Posterior cingulate gyrus (tissue), 11 donors: ENCODE data around the gene EYS.

ENCODE experiments used
- DNase-seq, 10 donors: peaks; one replicate each; pipeline versions ENCODE4 v3.0.0 to v3.0.0-alpha.2; 2020 to 2021; ENCODE audit warnings: mixed read lengths in 3 of 10
- intact Hi-C: fragments of 100-400 bp; cut with DNase I; formaldehyde crosslinking; loops from one replicate; pipeline ENCODE4 v1.15.1; 2023

The EYS gene

DNA sequence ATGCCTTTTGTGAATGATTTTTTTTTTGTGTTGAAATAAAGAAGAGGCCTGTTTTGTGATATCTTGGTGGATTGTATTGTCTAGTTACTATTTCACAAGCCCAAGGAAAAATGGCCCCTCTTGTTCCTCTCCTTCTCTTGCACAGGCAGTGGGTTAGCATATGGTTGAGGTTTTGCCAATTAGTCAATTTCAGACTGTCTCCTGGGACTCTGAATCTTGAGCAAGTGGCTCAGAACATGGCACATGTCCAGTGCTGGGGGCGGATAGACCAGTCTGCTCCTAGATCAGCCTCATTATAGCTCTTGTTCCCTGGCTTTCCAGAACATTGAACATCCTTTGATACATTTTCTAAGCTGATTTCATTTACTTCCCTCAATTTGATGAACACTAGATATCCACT lies 1482.2 kb downstream of the EYS start:
- intact Hi-C loops, result no loop called here
- peak in 4 of 10 donors; percentile 14 to 82 (median 60) for DNase-seq

DNA sequence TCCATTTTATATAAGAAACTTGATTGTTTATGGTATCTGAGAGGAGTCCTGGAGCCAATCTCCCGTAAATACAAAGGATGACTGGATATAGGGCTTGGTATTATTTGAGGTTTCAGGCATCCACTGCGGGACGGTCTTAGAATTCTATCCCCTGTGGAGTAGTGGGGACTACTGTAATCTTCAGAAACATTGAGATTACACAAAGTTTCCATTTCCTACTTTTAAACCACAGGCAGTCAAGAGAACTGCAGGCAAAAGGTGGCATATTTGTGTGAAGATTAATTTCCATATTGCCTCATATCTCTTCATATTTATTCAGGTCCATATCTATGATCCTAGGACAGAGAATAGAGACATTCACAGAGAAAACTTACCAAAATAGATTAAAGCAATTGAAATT lies 1485.2 kb downstream of the EYS start:
- DNase-seq, result no peak
- intact Hi-C loops, result no loop called here

DNA sequence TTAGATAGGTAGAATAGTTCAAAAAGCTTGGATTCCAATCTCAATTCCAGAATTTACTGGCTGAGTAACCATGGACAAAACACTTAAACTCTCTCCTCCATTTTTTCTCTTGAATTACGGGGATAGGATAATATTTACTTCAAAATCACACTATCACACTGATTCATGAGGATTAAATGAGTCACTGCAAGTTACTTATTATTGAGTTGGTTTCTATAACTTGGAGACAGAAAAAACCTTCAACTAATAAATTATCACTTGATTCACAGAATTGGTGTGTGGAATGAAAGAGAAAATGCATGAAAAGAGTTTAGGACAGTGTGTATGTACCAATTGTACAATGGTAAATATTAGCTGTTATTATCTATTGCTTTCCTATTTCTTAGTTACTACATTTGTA lies 1486.2 kb downstream of the EYS start:
- no peak for DNase-seq
- intact Hi-C loops, result no loop called here

DNA sequence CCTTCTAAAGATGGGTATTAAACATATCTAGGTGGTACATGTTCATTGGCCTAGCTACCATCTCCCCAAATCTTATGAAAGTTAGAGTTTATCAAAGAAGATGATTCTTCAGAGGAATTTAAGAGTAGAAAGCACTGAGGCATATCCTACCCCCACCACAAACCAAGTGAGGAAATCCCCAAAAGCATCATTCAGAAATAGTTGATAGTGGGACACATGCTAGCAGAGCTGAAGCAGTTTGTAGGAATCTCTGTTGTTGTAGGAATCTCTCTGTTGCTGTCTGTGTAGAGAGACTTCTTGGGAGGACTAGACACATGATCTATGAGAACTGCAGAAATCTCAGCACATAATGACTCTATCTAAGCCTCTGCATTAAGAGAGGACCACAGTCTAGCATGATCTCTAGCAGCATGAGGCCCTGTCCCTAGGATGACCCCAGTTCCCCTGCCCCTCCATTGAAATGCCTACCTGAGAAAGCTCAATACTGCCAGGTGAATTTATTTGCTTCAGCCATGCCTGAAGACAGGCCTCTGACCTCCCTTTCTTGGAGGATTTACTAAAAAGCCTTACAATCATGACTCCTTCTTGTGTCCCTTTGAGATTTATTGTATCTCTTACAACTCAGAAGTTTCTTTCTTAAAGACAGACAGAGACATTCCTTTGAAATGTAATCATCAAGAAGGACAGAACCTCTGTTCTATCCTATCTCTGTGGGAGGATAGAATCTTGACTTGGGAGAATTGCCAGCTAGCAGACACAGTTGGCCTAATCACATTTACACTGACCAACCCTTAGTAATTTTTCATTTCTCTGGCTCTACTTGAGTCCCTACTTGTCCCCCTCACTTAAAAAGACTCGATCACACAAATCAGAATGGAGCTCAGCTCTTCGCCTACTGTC lies 1489.1 kb downstream of the EYS start:
- no peak for DNase-seq
- intact Hi-C loops, result no loop called here

DNA sequence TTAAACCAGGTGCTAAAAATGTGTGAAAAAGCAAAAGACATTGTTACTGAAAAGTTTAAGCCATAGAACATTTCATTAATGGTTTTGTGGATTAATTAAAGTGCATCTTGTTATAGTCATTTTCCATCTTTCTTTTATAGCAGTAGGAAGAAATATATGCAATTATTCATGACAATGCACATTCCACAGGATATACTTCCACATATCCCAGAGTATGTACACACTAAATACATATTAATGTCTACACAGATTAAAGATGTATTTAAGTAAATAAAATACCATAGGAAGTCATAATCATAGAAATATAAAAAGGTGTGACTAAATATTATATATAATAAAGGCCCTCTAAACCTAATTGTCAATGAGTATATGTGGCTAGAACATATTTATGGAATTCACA lies 1492.7 kb downstream of the EYS start:
- no peak for DNase-seq
- intact Hi-C loops, result no loop called here

DNA sequence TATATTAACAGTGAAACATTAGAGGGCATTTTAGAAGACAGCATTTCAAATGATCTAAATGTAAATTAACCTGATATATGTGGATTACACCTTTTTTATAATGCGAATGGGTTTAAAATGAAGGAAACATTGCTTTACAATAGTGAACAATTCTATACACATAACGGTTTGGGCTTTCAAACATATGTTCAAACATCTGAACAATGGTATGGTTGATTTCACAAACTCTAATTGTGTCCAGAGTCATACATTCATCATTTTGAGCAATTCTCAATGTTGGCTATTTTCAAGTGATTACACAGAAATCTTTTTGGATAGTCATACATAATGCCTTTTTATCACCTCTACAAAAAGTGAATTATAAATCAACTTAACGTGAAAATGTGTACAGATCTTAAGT lies 1493.3 kb downstream of the EYS start:
- intact Hi-C loops, result no loop called here
- no peak for DNase-seq

DNA sequence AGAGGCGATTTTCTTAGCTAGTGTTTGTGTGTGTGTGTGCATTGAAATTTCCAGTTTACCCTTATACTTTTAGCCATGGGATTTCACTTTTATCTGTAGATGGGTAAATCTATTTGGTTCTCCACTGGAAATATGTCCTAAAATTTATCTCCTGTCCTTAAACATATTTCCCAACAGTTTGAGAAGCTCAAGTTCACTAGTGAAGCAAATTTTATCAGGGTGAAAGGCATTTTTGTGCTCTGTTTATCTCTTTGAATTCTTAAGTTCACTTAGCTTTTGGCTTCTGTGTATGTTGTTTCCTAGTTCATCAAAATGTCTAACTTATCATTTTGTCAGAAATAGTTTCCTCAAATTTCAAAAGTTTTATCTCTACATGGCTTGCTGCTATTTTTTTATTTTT lies 1509.8 kb downstream of the EYS start:
- intact Hi-C loops, result no loop called here

DNA sequence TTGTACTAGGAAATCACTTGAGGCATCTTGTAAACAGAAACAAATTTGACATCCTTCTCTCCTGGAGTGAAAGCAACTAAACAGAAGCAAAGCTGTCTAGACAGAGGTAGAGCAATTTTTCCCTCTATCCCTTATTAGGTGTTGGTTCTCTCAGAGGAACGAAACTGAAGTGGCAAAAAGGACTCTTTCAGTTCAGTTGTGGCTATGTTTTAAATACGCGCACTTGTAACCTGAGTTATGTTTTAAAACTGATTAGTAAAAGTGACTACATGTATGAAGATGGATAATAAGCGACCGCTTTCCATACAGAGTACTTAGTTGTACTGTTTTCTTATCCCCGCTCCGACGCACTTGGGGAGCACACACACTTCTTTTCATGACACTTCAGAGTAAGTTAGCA lies 1520.4 kb downstream of the EYS start:
- DNase-seq, result no peak
- intact Hi-C loops, result no loop called here

More for the DNA sequence above, 1509.8 kb downstream of the EYS start:
- no peak for DNase-seq

DNA sequence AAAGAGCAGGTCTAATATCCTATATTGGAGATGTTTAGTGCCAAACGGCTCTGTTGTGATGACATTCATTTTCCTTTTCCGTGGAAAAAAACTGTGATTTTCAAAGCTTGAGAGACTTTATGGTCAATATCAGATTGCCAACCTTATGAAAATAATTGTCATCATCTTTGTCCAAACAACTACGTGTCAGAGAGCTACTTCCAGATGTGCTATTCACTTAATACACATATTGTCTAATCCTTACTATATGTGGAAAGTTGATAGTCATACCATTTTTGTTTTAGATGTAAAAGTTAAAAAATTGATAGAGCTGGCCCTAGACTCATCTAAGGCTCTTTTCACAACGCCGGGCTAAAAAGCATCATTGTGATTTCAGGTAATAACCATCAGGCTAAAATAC lies 1521.4 kb downstream of the EYS start:
- intact Hi-C loops, result no loop called here
- DNase-seq, result no peak

DNA sequence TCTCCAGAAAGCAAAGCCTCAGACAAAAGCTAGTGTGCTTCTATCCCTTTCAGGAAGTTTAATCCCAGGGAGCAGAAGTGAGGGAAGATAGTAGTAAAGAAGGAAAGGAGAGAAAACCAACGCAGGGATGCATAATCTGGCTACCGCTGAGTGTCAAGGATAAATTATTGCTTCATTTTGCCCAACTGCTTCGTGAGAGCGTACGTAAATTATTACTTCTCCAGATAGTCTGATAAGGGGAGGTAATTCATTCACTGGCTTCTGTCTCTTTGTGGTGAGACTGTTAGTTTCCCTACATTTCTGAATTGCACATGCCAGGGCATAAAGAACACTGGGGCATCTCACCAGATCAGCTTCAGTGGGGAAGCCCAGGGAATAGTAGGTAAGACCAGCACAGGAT lies 1531.7 kb downstream of the EYS start:
- no peak for DNase-seq
- intact Hi-C loops, result no loop called here

DNA sequence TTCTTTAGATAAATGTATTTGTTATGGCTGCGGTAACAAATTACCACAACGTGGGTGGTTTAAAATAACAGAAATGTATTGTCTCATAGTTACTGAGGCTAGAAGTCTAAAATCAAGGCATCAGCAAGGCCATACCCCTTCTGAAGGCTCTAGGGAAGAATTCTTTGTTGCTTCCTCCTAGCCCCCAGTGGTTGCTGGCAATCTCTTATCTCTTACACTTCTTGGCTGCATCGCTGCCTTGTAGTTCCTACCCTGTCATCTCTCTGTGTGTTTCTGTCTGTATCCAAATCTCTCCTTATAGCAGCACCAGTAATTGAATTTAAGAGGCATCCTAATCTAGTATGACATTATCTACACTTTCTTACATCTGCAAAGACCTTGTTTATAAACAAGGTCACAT lies 1536.7 kb downstream of the EYS start:
- DNase-seq, result no peak
- intact Hi-C loops, result no loop called here

DNA sequence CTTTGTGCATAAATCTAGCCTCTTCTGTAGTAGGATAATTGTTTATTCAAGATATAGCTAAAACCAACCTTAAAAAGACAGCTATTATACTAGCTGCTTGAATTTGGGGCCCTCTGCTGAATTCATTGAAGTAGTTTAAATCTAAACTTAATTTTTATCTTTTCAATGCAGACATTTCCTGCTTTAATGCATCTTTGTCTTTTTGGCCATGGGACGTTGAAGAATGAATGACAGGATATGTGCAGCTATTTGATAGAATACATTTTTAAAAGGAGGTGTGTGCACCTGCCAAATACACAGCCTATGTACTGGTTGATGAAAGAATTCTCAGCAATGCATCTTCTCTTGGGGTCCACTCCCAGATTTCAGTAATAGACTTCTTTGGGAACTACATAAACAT lies 1546.5 kb downstream of the EYS start:
- DNase-seq, result no peak
- intact Hi-C loops, result no loop called here

DNA sequence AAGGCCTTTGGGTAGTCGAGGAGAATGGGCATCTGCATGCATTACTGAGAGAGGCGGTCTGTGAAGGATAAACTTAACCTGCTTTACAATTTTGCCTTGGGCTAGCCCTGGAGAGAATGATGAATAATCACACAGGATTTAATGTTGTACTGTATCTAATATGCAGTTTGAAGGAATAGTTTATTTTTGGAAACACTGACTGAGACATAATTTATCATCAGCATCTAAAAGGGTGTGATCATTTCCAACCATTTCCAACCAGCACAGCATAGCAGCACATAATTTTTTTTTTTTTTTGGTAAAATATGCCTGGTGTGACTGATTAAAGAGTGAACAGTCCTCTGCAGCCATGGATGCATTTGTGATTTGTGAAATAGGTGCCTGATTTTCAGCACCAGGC lies 1552.0 kb downstream of the EYS start:
- no peak for DNase-seq
- intact Hi-C loops, result no loop called here

DNA sequence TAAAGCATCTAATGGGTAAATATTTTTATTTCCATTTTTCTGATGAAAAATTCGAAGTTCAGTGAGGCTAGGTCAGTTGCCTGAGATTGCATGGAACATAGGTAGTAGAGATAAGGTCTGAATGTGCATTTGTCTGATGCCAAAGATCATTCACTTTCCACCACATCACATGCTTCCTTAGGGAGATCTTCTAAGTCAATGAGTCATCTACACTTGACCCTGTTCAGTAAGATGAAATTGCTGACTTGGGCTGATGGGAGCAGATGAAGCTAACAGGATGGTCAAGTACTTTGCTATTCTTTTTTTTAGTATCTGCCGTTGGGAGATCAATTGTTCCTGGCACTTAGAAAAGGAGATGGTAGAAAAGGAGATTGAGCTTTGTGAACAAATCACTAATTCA lies 1560.2 kb downstream of the EYS start:
- no peak for DNase-seq
- intact Hi-C loops, result no loop called here

DNA sequence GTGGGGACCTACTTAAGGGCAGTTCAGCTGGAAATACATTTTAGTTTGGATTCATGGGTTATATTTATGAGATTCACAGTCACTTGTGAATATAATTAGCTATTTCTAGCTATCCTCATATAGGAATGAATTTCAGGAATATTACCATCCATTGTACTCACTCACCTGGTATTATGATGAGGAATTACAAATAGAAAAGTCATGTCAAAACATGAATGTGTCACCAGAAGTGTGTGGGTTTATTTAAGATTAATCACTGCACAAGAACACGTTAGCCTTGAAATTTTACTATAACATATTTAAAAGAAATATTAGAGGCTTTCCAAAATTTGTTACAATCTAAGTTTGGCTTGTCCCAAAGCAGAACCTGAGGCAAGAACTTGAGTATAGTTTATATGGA lies 1560.9 kb downstream of the EYS start:
- intact Hi-C loops, result no loop called here
- no peak for DNase-seq

DNA sequence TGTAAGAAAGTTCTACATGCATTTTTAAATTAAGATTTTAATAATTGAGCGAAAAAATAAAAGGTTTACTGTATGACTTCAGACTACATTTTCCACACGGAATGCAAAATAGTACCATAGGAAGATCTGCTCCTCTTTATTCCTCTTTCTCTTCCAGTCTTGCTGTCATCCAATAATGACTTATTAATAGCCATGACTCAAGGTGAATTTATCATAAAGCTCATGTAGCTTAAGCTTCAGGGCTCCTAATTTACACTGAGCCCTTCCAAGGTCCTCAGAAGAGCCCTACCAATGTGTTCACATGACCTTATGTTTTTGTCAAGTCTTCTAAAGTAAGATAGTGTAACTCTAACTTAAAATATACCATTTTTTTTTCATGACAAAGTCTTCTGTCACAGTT lies 1561.4 kb downstream of the EYS start:
- DNase-seq, result no peak
- intact Hi-C loops, result no loop called here

DNA sequence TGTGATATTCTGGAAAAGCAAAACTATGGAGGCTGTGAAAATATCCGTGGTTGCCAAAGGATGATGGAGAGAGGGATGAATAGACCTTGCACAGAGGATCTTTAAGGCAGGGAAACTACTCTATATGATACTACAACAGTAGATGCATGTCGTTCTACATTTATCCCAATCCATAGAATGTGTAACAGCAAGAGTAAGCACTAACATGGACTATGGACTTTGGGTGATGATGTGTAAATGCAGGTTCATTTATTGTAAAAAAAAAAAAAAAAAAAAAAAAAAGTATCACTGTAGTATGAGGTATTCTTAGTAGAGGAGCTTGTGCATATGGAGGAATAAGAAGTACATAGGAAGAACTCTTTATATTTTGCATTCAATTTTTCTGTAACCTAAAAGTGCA lies 1563.9 kb downstream of the EYS start:
- no peak for DNase-seq

DNA sequence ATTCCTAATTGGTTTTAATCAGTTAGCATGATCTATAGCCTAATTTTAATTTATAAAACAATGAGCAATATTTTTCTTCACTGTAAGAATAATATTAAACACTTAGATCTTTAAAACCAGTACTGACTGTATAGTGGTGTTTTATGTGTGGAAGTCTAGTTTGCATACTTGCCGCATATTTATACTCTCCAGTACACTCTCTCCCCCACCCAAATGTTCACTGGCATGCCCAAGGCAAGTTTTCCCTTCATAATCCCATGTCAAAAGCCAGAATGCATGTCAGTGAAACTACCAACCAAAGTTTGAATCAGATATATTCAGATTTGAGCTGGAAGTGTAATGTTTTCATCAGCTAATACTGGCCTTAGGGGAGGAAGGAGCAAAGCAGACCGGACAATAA lies 1565.3 kb downstream of the EYS start:
- no peak for DNase-seq
- intact Hi-C loops, result no loop called here

More for the DNA sequence above, 1563.9 kb downstream of the EYS start:
- intact Hi-C loops, result no loop called here

DNA sequence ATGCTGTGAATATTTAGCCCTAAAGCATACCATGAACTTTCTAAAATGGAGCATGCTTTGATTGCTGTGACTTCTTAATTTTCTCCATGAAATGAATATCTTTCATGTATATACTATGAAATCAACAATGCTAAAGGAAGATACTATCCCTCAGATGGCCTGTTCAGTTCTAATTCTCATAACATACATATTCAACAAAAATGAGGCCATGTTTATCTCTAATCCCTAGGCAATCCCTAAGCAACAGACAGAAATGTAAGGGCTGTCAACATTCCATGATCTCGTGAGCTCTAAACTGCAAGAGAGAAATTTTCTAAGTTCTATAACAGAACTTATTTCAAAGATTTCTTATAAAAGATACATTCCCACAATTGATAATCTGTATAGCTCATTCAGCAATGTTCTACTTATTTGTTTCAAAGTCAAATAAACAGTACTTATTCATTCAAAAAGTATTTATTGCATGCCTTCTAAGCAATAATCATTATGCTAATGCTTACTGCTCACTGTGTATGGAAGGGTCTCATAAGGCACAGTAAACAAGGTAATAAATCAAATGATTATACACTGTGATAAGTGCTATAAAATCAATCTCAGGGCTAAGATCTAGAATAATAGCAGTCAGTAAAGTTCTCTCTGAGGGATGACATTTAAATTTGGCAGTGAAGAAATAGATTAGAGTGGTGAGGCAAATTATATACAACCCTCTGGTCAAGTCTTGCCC lies 1578.6 kb downstream of the EYS start:
- intact Hi-C loops, result no loop called here
- no peak for DNase-seq

DNA sequence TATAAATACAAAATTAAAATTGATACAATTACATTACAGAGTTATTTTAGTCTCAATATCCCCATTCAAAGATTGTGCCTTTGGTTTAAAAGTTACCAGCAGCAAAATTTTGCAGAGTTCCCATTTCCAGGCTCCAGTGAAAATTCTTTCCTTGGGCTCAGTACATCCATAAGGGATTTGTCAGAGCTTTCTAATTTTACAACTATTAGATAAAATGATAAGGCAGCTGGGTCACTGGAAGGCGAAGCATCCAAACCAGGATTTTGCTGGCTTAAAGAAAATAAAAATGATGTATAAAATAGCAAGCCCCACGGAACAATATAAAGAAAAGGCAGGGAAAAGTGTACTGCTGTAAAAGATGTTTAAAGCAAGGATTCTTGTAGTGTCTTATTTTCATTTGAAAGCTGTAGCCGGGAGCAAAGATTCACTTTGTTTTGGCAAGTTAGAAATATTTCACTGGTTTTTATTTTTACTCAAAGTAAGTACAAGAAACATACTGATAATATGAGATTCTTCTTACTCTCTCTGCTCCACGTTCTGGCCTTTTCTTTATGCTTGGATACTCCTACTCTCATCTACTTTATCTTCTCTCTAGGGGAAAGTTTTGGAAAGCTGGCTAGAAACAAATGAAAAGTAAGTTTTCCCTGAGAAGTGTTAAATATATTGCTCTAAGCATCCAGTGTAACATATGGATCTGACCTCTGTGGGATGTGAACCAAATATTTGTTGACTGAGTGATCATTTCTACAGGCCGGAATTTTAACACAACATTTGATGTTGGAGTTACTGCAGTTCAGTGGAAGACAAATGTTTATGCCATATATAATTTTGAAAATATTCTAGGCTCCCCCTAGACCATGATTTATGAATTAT lies 1583.0 kb downstream of the EYS start:
- intact Hi-C loops, result no loop called here
- no peak for DNase-seq

DNA sequence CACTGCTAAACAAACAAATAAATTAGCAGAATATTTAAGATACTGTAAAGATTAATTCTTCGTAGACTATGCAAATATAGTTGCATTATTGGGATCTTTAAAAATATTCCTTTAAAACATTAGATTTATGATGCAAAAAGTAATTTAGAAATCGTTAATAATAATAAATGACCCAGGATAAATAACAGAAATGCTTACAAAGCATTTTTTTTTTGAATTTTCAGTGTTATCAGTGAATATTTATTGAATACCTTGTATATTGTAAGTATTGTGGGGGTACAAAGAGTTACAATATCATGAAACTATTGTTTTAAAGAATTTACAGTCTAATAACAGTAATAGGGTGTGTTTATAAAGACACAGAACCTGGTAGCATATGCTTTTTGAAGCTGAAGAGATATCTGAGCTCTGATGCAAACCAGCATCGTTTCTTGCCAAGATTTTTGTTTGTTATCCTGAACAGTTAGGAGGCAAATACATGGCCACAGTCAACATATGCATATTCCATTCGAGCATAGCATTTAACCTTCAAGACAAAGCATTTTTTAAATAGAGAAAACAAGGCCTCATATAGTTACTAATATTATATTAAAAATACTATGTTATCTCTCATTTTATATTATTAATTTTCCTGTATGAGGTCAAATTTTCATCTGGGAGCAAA lies 1584.2 kb downstream of the EYS start:
- intact Hi-C loops, result no loop called here
- DNase-seq, result no peak
